ENCODE results near the gene ADAM12. TPM values are rescaled to one million over a fixed set of nuclear protein-coding genes. Genes with fewer than 3 reads are reported as not detected.

The ADAM12 gene
- total RNA-seq, 1 donor from 2014 or later, result 18.4 TPM

DNA sequence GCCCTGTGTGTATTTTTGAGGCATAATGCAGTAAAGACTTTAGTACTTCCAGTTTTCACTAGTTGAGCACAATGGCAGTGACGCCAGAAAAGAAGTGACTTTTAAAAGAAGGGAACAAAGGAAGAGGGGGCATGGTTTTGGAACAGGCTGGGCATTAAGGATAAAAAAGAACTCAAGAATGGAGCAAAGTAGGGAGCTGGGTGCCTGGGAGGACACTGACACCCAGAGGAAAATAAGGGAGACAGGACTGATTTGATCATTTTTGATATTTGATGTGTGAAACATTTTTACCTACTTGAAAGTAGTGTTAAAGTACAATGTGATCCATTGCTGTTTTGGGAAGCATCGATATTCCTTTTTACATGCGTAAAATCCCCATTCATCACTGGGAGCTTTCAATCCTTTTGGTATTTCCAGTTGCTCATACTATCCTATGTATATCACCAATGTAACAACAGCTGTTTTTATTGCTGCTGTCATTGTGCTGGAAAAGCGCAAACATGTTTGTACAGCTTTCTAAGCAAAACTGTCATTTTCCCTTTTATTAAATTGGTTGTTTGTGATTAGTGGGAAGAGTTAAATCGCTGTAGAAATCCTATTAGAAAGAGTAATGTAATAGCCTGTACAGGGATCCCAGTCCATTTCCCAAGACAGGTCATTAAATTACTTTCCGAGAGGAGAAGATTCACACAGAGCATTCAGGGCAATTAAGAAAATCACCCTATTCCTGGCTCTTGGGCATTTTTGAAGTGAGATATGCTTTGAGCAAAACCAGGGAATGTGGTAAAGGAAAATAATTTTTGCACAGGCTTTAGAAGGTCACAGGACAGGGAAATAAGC, 85.2 kb downstream of the ADAM12 start:
- no peak overlapping the region for H3K27ac Mint-ChIP-seq (ENCODE audit: unreplicated experiment)
- H3K9me3 Mint-ChIP-seq (ENCODE audit: unreplicated experiment), result no peaks in the 10 kb centered on the region
- peaks cover 9% of the 10 kb centered on the region for H3K36me3 Mint-ChIP-seq (ENCODE audit: unreplicated experiment)
- H3K4me3 Mint-ChIP-seq (ENCODE audit: unreplicated experiment), result no peak overlapping the region
- H3K4me1 Mint-ChIP-seq (ENCODE audit: low read depth, unreplicated experiment), result peaks cover 2% of the 10 kb centered on the region
- no peak for DNase-seq
- TF ChIP-seq CTCF (IDR thresholded peaks at IDR 0.05; ENCODE audit: partially characterized antibody, unreplicated experiment), result no peak
- H3K27me3 Mint-ChIP-seq (ENCODE audit: unreplicated experiment), result no peaks in the 10 kb centered on the region

GRCh38 chr10:126302476-126302756, 85.9 kb downstream of the ADAM12 start:
- Mint-ChIP-seq H3K36me3 (ENCODE audit: unreplicated experiment) (peaks cover 15% of the 10 kb centered on the region), H3K4me3 (ENCODE audit: unreplicated experiment) (no peak overlapping the region), H3K4me1 (ENCODE audit: low read depth, unreplicated experiment) (peaks cover 2% of the 10 kb centered on the region), H3K9me3 (ENCODE audit: unreplicated experiment) (no peaks in the 10 kb centered on the region), H3K27ac (ENCODE audit: unreplicated experiment) (no peak overlapping the region), H3K27me3 (ENCODE audit: unreplicated experiment) (no peaks in the 10 kb centered on the region)
- no peak for DNase-seq
- TF ChIP-seq CTCF (IDR thresholded peaks at IDR 0.05; ENCODE audit: partially characterized antibody, unreplicated experiment), result no peak

GRCh38 chr10:126301701-126302475, 86.4 kb downstream of the ADAM12 start:
- peaks cover 15% of the 10 kb centered on the region for H3K36me3 Mint-ChIP-seq (ENCODE audit: unreplicated experiment)
- no peaks in the 10 kb centered on the region for H3K9me3 Mint-ChIP-seq (ENCODE audit: unreplicated experiment)
- DNase-seq, result no peak
- TF ChIP-seq CTCF (IDR thresholded peaks at IDR 0.05; ENCODE audit: partially characterized antibody, unreplicated experiment), result no peak
- H3K4me1 Mint-ChIP-seq (ENCODE audit: low read depth, unreplicated experiment), result peaks cover 2% of the 10 kb centered on the region
- no peak overlapping the region for H3K27ac Mint-ChIP-seq (ENCODE audit: unreplicated experiment)
- no peak overlapping the region for H3K4me3 Mint-ChIP-seq (ENCODE audit: unreplicated experiment)
- no peaks in the 10 kb centered on the region for H3K27me3 Mint-ChIP-seq (ENCODE audit: unreplicated experiment)

DNA sequence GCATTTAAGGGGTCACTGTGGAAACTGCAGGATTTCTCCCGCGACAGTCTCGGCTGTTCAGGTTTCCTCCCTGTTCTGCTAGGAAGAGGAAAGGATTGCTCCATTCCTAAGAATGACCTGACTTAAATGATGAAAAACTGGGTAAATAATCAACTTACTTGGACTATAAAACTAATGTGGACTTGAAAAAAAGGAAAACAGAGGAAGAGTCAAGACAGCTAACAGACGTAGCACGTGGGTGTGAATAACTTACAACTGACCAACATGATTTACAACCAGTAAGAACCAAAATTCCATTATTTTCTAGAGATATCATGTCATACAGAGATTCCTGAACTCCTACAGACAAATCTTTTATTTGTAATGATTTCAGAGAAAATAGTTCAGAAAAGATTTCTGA, 93.8 kb downstream of the ADAM12 start:
- no peak for DNase-seq
- Mint-ChIP-seq H3K9me3 (ENCODE audit: unreplicated experiment) (peaks cover 2% of the 10 kb centered on the region), H3K4me1 (ENCODE audit: low read depth, unreplicated experiment) (no peaks in the 10 kb centered on the region), H3K36me3 (ENCODE audit: unreplicated experiment) (peaks cover 15% of the 10 kb centered on the region), H3K27me3 (ENCODE audit: unreplicated experiment) (peaks cover 5% of the 10 kb centered on the region), H3K4me3 (ENCODE audit: unreplicated experiment) (no peak overlapping the region), H3K27ac (ENCODE audit: unreplicated experiment) (no peak overlapping the region)
- TF ChIP-seq CTCF (IDR thresholded peaks at IDR 0.05; ENCODE audit: partially characterized antibody, unreplicated experiment), result no peak

DNA sequence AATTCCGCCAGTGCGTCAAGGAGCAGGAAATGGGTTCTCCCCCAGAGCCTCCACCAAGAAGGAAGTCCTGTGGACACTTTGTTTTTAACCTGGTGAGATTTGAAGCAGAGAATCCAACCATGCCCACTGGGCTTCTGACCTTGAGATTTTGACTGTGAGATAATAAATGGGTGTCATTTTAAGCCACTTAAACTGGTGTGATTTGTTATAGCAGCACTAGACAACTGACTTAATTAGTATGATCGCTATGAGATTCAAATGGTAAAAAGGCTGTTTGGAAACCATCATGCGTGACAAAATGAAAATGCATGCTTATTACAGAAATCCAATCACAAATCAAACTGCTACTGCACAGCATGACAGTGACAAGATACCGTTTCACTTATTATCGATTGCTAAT, 98.0 kb downstream of the ADAM12 start:
- Mint-ChIP-seq H3K27ac (ENCODE audit: unreplicated experiment) (no peak overlapping the region), H3K9me3 (ENCODE audit: unreplicated experiment) (peaks cover 2% of the 10 kb centered on the region), H3K36me3 (ENCODE audit: unreplicated experiment) (no peaks in the 10 kb centered on the region), H3K4me3 (ENCODE audit: unreplicated experiment) (no peak overlapping the region), H3K4me1 (ENCODE audit: low read depth, unreplicated experiment) (peaks cover 2% of the 10 kb centered on the region), H3K27me3 (ENCODE audit: unreplicated experiment) (peaks cover 6% of the 10 kb centered on the region)
- TF ChIP-seq CTCF (IDR thresholded peaks at IDR 0.05; ENCODE audit: partially characterized antibody, unreplicated experiment), result no peak
- DNase-seq, result no peak

Measured in glutamatergic neuron (in vitro differentiated cells).